Type B pancreatic cell (in vitro differentiated cells): ENCODE results near the gene OR51T1. TPM values are rescaled to one million over a fixed set of nuclear protein-coding genes. Genes with fewer than 3 reads are reported as not detected.

Experiments
- DNase-seq: peaks from one replicate; pipeline ENCODE4 v3.0.0; 2021; ENCODE audit warnings: mixed read lengths; ENCODE audit not compliant: unreplicated experiment; ENCODE audit errors: extremely low spot score
- H3K27ac Mint-ChIP-seq: 2 replicates; pipeline ENCODE4 v1.8.0; 2021; ENCODE audit warnings: mild to moderate bottlenecking, mixed read lengths
- H3K27me3 Mint-ChIP-seq: 2 replicates; pipeline ENCODE4 v1.8.0; 2021; ENCODE audit warnings: mixed read lengths
- H3K36me3 Mint-ChIP-seq: 2 replicates; pipeline ENCODE4 v1.8.0; 2021; ENCODE audit warnings: mixed read lengths
- H3K4me1 Mint-ChIP-seq: one replicate; pipeline ENCODE4 v1.8.0; 2021; ENCODE audit warnings: mixed read lengths; ENCODE audit not compliant: unreplicated experiment
- H3K4me3 Mint-ChIP-seq: 2 replicates; pipeline ENCODE4 v1.8.0; 2021; ENCODE audit warnings: mild to moderate bottlenecking, mixed read lengths
- H3K9me3 Mint-ChIP-seq: 2 replicates; pipeline ENCODE4 v1.8.0; 2021; ENCODE audit warnings: mixed read lengths
- CTCF ChIP-seq: fragments of 200-600 bp; sonication (generic); conservative IDR thresholded peaks from 2 replicates; pipeline ENCODE4 v1.5.0; 2021; ENCODE audit warnings: antibody characterized with exemption, mild to moderate bottlenecking
- total RNA-seq: library from RNA; stranded (reverse); gene quantifications from 2 replicates; pipeline ENCODE4 v1.2.1, GENCODE V29; 2021; ENCODE audit warnings: low replicate concordance

The OR51T1 gene
- total RNA-seq, 1 donor from 2014 or later: 0.39 TPM

DNA sequence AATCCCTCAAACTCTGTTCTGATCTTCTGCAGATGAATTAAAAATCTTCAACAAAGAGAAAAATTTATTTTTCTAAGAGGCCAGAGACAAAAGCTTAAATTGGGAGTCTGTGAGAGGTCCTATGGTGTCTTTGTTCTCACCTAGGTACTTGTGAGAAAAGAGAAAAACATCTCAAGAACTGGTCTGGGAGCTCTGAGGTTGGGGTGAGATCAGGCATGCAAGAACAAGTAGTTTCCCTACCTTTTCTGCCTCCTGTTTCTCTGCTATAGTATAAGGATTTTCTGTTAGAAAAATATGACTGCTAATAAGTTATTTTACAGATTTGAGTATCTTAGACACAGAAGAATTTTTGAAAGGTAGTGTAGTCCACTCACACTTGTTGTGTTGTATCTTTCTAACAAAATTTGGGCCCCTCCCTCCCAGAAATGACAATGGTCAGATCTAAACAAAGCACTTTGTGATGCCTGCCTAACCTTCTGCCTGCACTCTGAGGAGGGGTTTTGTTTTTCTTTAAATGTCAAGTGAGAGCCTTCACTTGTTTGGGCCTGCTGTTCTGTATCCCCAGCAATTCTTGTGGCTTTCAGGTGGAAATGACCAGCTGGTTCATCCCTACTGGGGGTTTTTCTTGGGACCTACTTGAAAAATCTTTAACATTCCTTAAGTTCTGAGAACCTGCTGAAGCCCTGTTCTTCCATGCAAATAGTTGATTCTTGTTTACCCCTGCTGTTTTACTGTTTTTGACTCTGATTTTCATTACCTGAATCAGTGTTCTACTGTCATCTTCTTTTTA, 19.1 kb upstream of the OR51T1 start:
- Mint-ChIP-seq H3K4me1 (no peaks in the 10 kb centered on the region), H3K36me3 (no peaks in the 10 kb centered on the region), H3K4me3 (no peak overlapping the region), H3K27me3 (no peaks in the 10 kb centered on the region), H3K27ac (no peak overlapping the region), H3K9me3 (no peaks in the 10 kb centered on the region)
- no peak for TF ChIP-seq CTCF
- DNase-seq: no peak

DNA sequence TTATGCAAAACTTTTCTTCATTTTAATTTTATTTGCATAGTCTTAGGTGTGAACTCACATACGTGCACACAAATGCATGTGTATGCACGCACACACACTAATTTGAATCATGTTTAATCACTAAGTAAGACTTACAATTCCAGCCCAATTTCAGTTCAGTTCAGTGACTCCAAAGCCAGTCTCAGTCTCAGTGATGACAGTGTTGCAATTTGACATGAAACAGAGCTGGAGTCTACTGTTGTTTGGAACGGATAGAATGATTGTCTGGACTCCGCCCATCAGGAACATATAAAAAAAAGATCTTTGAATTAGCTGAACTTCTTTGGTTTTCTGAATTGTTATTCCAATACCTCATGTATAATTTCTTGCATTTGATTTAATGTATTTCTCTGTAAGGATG, 17.8 kb upstream of the OR51T1 start:
- Mint-ChIP-seq H3K36me3 (no peaks in the 10 kb centered on the region), H3K27ac (no peak overlapping the region), H3K4me3 (no peak overlapping the region), H3K27me3 (no peaks in the 10 kb centered on the region), H3K4me1 (no peaks in the 10 kb centered on the region), H3K9me3 (no peaks in the 10 kb centered on the region)
- no peak for TF ChIP-seq CTCF
- DNase-seq: no peak

DNA sequence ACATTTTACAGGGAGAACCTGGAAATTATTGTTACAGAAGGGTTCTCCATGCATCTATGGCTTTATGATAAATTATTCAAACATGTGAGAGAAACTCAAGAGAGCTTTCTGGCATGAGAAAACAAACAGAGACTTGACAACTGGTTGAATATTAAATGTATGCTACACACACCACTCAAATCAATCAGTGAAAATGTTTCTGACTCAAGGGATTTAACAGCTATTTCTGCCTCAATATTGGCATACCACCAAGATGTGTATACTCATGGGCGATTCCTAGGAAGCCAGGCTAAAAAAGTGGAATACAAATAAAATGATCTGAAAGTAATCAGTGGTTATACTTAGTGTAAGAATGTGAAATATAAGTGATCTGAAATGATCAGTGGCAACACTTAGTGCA, 15.8 kb upstream of the OR51T1 start:
- Mint-ChIP-seq H3K36me3 (no peaks in the 10 kb centered on the region), H3K9me3 (no peaks in the 10 kb centered on the region), H3K4me3 (no peak overlapping the region), H3K27ac (no peak overlapping the region), H3K4me1 (no peaks in the 10 kb centered on the region), H3K27me3 (no peaks in the 10 kb centered on the region)
- DNase-seq: no peak
- TF ChIP-seq CTCF: no peak

DNA sequence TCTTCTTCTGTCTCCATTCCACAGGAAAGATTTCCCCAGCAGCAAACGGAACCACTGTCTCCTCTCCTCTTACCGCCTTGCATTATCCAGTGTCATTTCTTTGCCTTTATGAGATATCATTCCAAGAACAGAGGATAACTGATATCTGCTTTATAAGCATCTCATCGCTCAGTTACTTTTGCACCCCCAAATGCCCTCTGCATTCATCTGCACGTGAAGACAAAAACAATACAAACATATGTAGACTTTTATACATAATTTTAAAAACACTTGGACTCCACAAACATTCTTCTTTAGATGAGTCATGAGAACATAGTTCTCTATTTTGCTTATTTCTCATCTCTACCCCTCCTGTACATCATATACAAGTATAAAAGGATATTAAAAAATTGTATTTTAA, 512 bp upstream of the OR51T1 start:
- H3K36me3 Mint-ChIP-seq: no peaks in the 10 kb centered on the region
- no peaks in the 10 kb centered on the region for H3K9me3 Mint-ChIP-seq
- H3K4me3 Mint-ChIP-seq: no peak overlapping the region
- no peak for DNase-seq
- no peak for TF ChIP-seq CTCF
- no peak overlapping the region for H3K27ac Mint-ChIP-seq
- H3K27me3 Mint-ChIP-seq: no peaks in the 10 kb centered on the region
- H3K4me1 Mint-ChIP-seq: peaks cover 6% of the 10 kb centered on the region

- H3K4me3 Mint-ChIP-seq: no peak overlapping the region
- no peak overlapping the region for H3K27ac Mint-ChIP-seq
- H3K4me1 Mint-ChIP-seq: peaks cover 6% of the 10 kb centered on the region
- DNase-seq: no peak
- no peaks in the 10 kb centered on the region for H3K27me3 Mint-ChIP-seq
- TF ChIP-seq CTCF: no peak
- no peaks in the 10 kb centered on the region for H3K36me3 Mint-ChIP-seq
- H3K9me3 Mint-ChIP-seq: no peaks in the 10 kb centered on the region
Observed at GRCh38 chr11:4882543-4882942, 843 bp downstream of the OR51T1 start.
